AG09319 (cell line): ENCODE data around the gene BID.

Source experiments
- DNase-seq: peaks from one replicate; pipeline ENCODE4 v3.0.0-alpha.2; 2010; ENCODE audit warnings: low read depth; ENCODE audit errors: extremely low read depth
- CTCF ChIP-seq: IDR thresholded peaks from 2 replicates; pipeline ENCODE4 v1.5.1; 2011; ENCODE audit warnings: low read depth, mild to moderate bottlenecking, inconsistent platforms, low read length, moderate library complexity

The BID gene

GRCh38 chr22:17724241-17724640, 50.0 kb downstream of the BID start:
- no peak for DNase-seq
- TF ChIP-seq CTCF: no peak

GRCh38 chr22:17719911-17720310, 54.4 kb downstream of the BID start:
- no peak for TF ChIP-seq CTCF
- DNase-seq: no peak

GRCh38 chr22:17717708-17718107, 56.6 kb downstream of the BID start:
- no peak for TF ChIP-seq CTCF
- DNase-seq: peak; percentile 72

GRCh38 chr22:17716529-17716928, 57.7 kb downstream of the BID start:
- DNase-seq: no peak
- TF ChIP-seq CTCF: no peak

GRCh38 chr22:17712441-17712840, 61.8 kb downstream of the BID start:
- DNase-seq: no peak
- no peak for TF ChIP-seq CTCF

- TF ChIP-seq CTCF: no peak
- no peak for DNase-seq
Measured at GRCh38 chr22:17710023-17710422, 64.2 kb downstream of the BID start.

GRCh38 chr22:17707526-17707925, 66.7 kb downstream of the BID start:
- DNase-seq: no peak
- no peak for TF ChIP-seq CTCF

GRCh38 chr22:17706947-17707346, 67.3 kb downstream of the BID start:
- TF ChIP-seq CTCF: no peak
- DNase-seq: no peak
